Raji (cell line): ENCODE results near the gene WHAMM.

Experiments
- POLR2A ChIP-seq: IDR thresholded peaks from 2 replicates; pipeline ENCODE4 v1.6.1; 2011; ENCODE audit warnings: low read depth, low read length, control low read depth; ENCODE audit not compliant: insufficient read depth

WHAMM gene

DNA sequence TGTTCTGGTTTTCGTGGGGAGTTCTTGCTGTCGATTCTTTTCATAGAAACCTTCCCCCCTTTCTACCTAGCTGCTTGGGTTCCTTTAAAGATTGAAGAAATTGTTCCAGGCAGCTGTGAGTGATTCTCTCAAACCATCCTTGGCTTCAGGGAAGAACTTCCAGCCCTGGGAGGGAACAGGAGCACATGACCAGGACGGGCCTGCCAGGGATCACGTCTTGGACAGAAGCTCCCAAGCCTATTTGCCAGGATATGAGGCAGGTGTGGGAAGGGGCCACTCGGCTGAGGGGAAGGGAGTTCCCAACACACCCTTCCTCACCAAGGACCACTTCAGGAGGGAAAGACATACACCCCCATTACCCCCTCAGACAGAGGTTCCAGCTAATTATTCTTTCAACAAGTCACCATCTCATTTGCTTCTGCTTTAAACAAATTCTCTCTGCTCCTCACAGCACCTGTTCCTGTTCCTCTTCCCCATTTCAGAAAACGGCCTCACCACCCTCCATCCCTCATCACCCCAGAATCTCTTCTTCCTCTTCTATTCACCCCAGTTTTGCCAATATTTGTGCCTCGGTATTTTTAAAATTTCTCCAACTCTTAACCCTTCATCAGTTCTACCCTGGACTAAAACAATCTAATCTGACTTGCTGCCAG, 62.5 kb downstream of the WHAMM start:
- TF ChIP-seq POLR2A: no peak

DNA sequence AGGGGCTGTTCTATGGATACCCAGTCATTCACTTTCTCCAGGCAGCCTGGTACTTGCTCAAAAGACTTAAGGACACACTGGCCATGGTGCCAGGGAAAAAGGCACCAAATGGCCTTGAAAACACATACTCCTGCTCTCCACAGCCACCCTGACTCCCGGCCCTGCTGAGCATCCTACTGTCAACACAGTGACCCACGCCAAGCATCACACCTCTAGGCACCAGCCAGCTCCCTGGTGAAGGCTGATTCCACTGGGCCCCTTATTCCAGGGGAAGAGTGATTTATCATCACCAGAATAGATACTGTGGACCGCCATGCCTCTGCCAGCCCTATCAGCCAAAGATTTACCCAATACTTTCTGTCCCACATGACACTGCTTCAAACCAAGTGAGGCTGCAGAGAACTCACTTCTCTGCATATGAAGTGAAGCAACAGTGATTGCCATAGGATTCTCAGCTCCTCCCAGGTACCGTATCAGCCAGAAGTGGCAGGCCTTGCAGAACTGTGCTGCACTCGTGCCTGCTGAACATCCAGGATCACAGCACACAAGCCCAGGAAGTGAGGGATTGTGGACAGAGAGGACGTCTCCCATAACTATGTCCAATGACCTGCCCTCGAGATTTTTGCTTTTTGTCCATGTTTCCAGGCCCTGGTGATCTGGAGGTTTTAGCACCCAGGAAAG, 63.7 kb downstream of the WHAMM start:
- no peak for TF ChIP-seq POLR2A

DNA sequence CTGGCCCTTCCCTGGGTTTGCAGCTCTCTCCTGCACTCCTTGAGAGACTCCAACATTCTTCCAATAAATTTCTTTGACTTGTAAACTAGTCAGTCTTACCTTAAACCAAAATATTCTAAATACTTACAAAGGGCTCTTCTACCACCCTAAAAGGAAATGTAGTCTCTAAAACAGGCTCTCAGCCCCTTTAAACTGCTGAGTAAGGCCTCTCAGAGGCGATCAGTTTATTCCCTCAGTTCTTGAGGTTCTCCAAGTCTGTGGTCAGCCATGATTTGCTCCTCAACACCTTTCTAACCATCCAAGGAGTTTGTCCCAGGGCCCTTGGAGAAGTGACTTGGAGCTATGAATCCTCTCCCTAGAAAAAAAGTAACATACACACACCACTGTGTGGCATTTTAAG, 64.8 kb downstream of the WHAMM start:
- TF ChIP-seq POLR2A: no peak

DNA sequence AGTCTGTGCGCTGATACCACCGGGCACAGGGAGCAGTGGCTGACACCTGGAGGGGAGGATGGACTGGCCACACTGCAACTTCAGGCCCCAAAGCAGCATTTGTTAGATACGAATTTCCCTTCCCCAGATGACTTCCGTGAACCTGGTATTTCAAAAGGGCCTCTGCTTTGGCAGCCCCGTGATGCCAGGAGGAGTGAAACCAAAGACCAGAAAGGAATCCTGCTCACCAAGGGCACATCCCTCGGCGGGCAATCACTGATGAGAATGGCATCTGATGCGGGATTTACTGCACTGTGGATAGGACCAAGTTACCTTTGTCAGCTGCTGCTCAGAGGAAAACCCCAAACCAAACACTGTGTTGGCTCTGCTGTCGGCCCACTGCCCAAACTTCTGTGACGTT, 65.5 kb downstream of the WHAMM start:
- TF ChIP-seq POLR2A: no peak

DNA sequence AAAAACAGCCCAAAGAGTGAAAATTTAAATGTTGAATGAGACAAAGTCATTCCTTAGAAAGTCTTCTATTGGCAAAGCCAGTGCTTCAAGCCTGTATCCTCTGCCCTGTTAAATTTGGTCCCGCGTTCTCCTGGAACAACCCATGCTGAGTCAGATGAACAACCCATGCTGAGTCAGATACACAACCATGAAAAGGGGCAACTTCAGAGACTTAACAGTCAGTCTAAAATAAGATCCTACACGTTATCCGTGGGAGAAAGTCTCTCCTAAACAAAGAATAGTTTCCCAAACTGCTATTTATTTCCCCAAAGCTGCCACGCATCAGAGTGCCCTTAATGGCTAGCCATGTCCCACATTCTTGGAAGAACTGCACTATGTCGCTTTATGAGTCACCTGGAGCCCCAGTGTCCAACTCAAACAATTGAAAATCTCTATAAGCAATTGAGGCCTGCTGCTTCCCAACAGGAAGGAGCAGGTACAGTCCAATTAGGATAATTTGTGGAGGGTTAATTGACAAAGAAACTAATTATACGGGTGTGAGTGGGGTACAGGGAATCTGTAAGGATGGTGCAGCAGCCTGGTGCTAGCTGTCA, 66.1 kb downstream of the WHAMM start:
- no peak for TF ChIP-seq POLR2A

DNA sequence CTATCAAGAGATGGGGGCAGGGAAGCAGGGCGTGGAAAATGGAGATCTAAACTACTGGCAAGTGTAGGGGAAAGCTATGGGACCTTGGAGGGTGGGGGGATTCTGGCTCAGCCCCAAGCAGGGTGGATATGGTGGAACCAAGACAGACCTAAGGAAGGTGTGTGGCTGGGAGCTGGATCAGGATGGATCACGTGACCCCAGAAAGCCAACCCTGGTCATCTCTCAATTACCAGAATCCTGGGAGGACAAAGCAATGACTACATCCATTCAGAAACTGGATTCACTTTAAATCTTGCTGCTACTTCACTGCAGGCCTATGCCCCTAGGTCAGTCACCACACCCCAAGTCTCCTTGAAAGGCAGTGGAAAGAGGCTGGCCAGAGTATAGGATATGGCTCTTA, 68.4 kb downstream of the WHAMM start:
- TF ChIP-seq POLR2A: no peak

DNA sequence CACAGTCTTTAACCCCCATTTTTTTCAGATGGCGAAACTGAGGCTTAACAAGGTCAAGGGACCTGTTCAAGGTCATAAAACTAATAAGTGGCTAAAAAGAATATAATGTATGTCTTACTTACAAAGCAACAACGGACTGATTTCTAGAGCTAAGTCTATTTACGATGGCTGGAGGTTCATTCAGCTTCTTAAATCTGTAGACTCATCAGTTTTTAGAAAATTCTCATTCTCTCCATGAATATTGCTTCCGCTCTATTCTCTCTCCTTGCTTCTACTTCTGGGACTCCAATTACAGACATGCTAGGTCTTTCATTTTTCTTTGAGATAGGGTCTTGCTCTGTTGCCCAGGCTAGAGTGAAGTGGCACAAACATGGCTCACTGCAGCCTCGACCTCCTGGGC, 68.9 kb downstream of the WHAMM start:
- TF ChIP-seq POLR2A: no peak

DNA sequence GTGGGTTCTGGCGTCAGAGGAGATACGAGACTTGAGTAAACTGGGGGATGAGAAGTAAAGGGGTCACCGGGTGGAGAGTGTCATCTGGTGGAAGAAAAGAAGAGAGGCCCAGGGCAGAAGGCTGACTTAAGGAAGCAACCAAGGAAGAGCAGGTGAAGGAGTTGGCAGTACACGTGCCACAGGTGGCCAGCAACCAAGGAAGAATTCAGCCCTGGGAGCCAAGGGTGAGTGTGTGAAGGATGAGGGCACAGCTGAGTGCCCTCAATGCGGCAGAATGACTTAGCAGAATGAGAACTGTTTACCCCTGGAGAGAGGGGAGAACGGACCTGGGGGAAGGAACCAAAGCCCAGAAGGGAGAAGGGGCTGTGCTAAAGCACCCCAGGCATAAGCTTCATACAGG, 71.3 kb downstream of the WHAMM start:
- no peak for TF ChIP-seq POLR2A

DNA sequence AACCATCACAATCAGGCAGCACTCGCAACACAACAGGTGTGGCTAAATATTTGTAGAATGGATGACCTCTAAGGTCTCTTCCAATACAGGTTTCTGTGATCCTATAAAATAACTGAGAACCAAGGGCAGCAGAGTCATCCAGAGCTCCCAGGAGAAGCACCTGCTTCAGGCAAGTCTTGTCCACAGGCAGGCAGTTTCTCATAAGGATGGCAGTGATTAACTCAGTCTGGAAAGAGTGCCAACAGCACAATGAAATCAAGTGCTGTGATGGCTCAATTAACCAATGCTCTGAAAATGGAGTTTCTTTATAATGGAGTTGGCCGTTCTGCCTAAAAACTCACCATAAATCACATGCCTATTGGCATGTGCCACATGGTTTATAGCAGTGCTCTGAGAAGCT, 72.3 kb downstream of the WHAMM start:
- no peak for TF ChIP-seq POLR2A

DNA sequence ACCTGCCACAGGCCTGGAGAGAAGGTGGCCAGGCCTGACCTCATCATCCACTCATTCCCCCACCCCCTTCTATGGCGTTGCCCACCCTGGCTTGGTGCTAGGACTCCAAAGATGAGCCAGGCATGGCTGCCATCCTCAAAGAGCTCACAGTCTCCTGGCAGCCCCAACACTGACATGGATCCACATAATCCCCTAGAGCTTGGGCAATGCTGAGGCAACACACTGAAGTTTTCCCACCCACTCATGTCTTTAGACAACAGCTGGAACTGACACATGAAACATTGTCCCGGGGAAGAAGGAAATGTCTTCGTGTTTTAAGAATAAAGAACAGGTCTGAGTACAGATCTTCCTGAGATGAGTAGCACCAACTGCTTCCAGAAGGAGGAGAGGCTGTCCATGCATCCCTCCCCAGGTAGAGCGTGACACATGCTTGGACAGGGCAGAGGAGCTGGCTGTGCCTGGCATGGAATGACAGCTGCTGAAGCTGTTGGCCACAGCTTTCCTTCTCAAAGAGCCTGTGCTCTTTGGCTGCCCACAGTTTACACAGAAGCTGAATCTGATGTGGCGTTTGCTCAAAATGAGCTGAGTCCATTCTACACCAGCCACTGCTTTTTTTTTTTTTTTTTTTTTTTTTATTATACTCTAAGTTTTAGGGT, 73.0 kb downstream of the WHAMM start:
- TF ChIP-seq POLR2A: no peak
